Measurements from ENCODE around the gene HS3ST3B1. TPM values are rescaled to one million over a fixed set of nuclear protein-coding genes. Genes with fewer than 3 reads are reported as not detected.

HS3ST3B1 gene
- 1.2 and 1.6 TPM in 2 replicates for total RNA-seq

DNA sequence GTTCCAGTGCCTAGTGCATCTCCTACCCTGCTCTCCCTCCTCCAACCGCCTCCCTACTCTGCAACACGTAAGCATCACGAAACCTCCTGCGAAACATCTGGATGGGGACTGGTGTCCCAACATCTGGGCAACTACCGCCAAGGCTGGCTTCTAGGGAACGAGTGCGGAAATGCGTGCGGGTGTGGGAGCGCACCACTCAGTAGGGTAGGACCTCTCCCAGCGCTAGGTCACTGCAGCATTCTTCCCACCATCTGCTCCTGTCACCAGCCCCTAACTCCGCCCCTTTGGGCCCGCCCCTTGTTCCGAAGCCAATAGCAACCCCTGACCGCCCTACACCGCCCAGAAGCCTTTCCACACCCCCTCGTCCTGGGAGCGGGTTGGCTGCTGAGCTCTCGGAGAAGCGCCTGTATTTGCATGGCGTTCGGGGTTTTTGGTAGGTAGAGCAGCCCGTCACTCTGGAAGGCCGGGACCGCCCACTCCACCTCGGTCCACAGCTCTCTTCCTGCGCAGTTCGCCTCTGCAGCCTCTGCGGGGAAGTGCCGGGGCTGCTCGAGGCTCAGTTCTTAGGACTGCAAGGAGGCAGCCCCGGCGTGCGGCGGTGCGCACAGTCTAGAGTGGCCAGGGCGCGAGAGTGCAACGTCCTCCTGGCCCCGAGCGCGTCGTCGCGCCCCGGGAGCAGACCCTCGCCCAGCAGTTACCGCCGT lies at the start of gene HS3ST3B1:
TSS of gene HS3ST3B1 (plus strand) at position 507 of the 704 bp plus-strand sequence. CDS start 438 bp downstream, outside the sequence.

Other genes with a start within 250 kb of the HS3ST3B1 start
- gene COX10, start 231.6 kb upstream of the HS3ST3B1 start, total RNA-seq: 17.7 and 30.8 TPM in 2 replicates
- not detected in 2 replicates for gene CDRT15, start 64.2 kb upstream of the HS3ST3B1 start, total RNA-seq

All from placental epithelial cell (primary cell).